Gastrocnemius medialis (tissue), 4 donors: ENCODE data around the gene MAPRE2. TPM values are rescaled to one million over a fixed set of nuclear protein-coding genes. Genes with fewer than 3 reads are reported as not detected.

Experiments used
- ATAC-seq, 2 donors: fragments of 150-250 bp; one replicate each; pipeline ENCODE4 v1.9.1; 2016
- DNase-seq, 2 donors: peaks; one replicate each; pipeline ENCODE4 v3.0.0-alpha.2; 2019
- H3K27ac ChIP-seq, 4 donors: fragments of 200-600 bp; sonication (generic); 1 replicate in 1 of 4; 2 replicates in 3 of 4; pipeline ENCODE4 v1.5.1; 2016 to 2018; ENCODE audit warnings: mild to moderate bottlenecking in 2 of 4, moderate library complexity in 1 of 4
- H3K27me3 ChIP-seq, 3 donors: fragments of 200-600 bp; sonication (generic) in 2 of 3; 1 replicate in 1 of 3; 2 replicates in 2 of 3; pipeline versions ENCODE4 v1.5.1 to v1.6.0; 2016 to 2019; ENCODE audit warnings: mild to moderate bottlenecking in 1 of 3, moderate library complexity in 1 of 3
- H3K36me3 ChIP-seq, 2 donors: fragments of 200-600 bp; sonication (generic) in 1 of 2; one replicate each; pipeline ENCODE4 v1.5.1; 2017 to 2018
- H3K4me1 ChIP-seq, 2 donors: fragments of 200-600 bp; sonication (generic) in 1 of 2; one replicate each; pipeline ENCODE4 v1.5.1; 2016 to 2017; ENCODE audit warnings: mild to moderate bottlenecking in 2 of 2
- H3K4me3 ChIP-seq, 4 donors: fragments of 200-600 bp; sonication (generic) in 3 of 4; 1 replicate in 1 of 4; 2 replicates in 3 of 4; pipeline ENCODE4 v1.5.1; 2016 to 2019; ENCODE audit warnings: mild to moderate bottlenecking in 2 of 4
- H3K9me3 ChIP-seq, 3 donors: fragments of 200-600 bp; sonication (generic) in 2 of 3; 1 replicate in 1 of 3; 2 replicates in 2 of 3; pipeline ENCODE4 v1.5.1; 2016 to 2019
- CTCF ChIP-seq, 5 experiments: fragments of 450-650 bp in 3 of 5; fragments of 200-600 bp in 2 of 5; sonication (generic) in 2 of 5; IDR thresholded peaks in 4 of 5; conservative IDR thresholded peaks in 1 of 5; 1 replicate in 4 of 5; 2 replicates in 1 of 5; pipeline ENCODE4 v1.5.1; 2016 to 2019; ENCODE audit warnings: antibody characterized with exemption in 5 of 5, mild to moderate bottlenecking in 3 of 5, moderate library complexity in 3 of 5
- POLR2A ChIP-seq, 2 donors: fragments of 450-650 bp; IDR thresholded peaks; one replicate each; pipeline ENCODE4 v1.6.1; 2017; ENCODE audit warnings: antibody characterized with exemption in 2 of 2, mild to moderate bottlenecking in 2 of 2, moderate library complexity in 2 of 2
- in situ Hi-C, 4 donors: fragments of 200-750 bp; cut with MboI; loops; one replicate each; pipeline versions ENCODE4 v1.15.0 to v1.8.0; 2017; ENCODE audit warnings: low sequenced_read_pairs in 4 of 4
- intact Hi-C: fragments of 100-400 bp; cut with DNase I; formaldehyde crosslinking; loops from one replicate; pipeline ENCODE4 v1.15.1; 2023; ENCODE audit warnings: low total_unique reads
- total RNA-seq, 4 donors: library from RNA; depleted of rRNA; stranded (reverse); fragments of >200 nt; gene quantifications; one replicate each; pipeline versions ENCODE4 v1.1.0 to v1.2.3, GENCODE V29; 2016

The MAPRE2 gene
- total RNA-seq, 4 donors from 2014 or later, result 21.3 to 46.2 (median 34.4) TPM

GRCh38 chr18:35005963-35006577 is 35.1 kb upstream of the MAPRE2 start:
- no peaks in the 10 kb centered on the region for H3K27me3 ChIP-seq
- peaks cover 7 to 8% of the 10 kb centered on the region in 2 donors for H3K4me1 ChIP-seq
- TF ChIP-seq CTCF (IDR thresholded peaks at IDR 0.05 in 4 of 5, conservative IDR thresholded peaks at IDR 0.05 in 1 of 5) (peak; percentile 51 to 80 (median 66)), POLR2A (IDR thresholded peaks at IDR 0.05) (no peak)
- H3K4me3 ChIP-seq, result no peak overlapping the region
- ATAC-seq (peak; percentile 97 to 98), DNase-seq (no peak)
- in situ Hi-C loops, result loop anchor here in 3 of 4 donors (5.0 to 25.0 kb wide), 4 partner anchors 136 to 356 kb away; partner anchors contain the start of gene ZNF24 (in 1 of the 3)
- no peaks in the 10 kb centered on the region for H3K36me3 ChIP-seq
- peak overlapping the region in 3 of 4 donors; percentile 19 to 36 (median 35) for H3K27ac ChIP-seq
- no peaks in the 10 kb centered on the region for H3K9me3 ChIP-seq
- intact Hi-C loops, result loop anchor here (1.0 to 10.0 kb wide), 2 partner anchors 61 to 138 kb away; no protein-coding TSS in a partner anchor

GRCh38 chr18:35010156-35010555 is 31.1 kb upstream of the MAPRE2 start:
- in situ Hi-C loops, result loop anchor here in 2 of 4 donors (25.0 kb wide), 1 partner anchor 352 kb away; no protein-coding TSS in a partner anchor

GRCh38 chr18:35010993-35011392 is 30.2 kb upstream of the MAPRE2 start:
- H3K4me3 ChIP-seq, result no peak overlapping the region
- no peaks in the 10 kb centered on the region for H3K27me3 ChIP-seq
- H3K4me1 ChIP-seq, result peaks cover 0 to 8% of the 10 kb centered on the region in 2 donors
- ATAC-seq (no peak), DNase-seq (no peak)
- in situ Hi-C loops, result loop anchor here in 2 of 4 donors (25.0 kb wide), 1 partner anchor 351 kb away; no protein-coding TSS in a partner anchor
- TF ChIP-seq POLR2A (IDR thresholded peaks at IDR 0.05), result no peak
- intact Hi-C loops, result loop anchor here (5.0 kb wide), 1 partner anchor 221 kb away; no protein-coding TSS in a partner anchor
- H3K27ac ChIP-seq, result peak overlapping the region in 2 of 4 donors; percentile 27 to 64
- no peaks in the 10 kb centered on the region for H3K9me3 ChIP-seq
- no peaks in the 10 kb centered on the region for H3K36me3 ChIP-seq

More at GRCh38 chr18:35010156-35010555, 31.1 kb upstream of the MAPRE2 start:
- H3K9me3 ChIP-seq, result no peaks in the 10 kb centered on the region
- no peaks in the 10 kb centered on the region for H3K36me3 ChIP-seq
- intact Hi-C loops, result loop anchor here (5.0 kb wide), 1 partner anchor 222 kb away; no protein-coding TSS in a partner anchor
- ATAC-seq (no peak), DNase-seq (no peak)
- H3K4me1 ChIP-seq, result peaks cover 5 to 8% of the 10 kb centered on the region in 2 donors
- H3K27me3 ChIP-seq, result no peaks in the 10 kb centered on the region
- TF ChIP-seq POLR2A (IDR thresholded peaks at IDR 0.05) (no peak), CTCF (IDR thresholded peaks at IDR 0.05 in 4 of 5, conservative IDR thresholded peaks at IDR 0.05 in 1 of 5) (no peak)
- no peak overlapping the region for H3K4me3 ChIP-seq
- H3K27ac ChIP-seq, result peak overlapping the region in 1 of 4 donors; percentile 64

GRCh38 chr18:35019933-35020332 is 21.3 kb upstream of the MAPRE2 start:
- Histone ChIP-seq H3K9me3 (no peaks in the 10 kb centered on the region), H3K27ac (peak overlapping the region; percentile 59 to 68 (median 65)), H3K36me3 (no peaks in the 10 kb centered on the region), H3K4me1 (peaks cover 55 to 65% of the 10 kb centered on the region in 2 donors), H3K4me3 (no peak overlapping the region), H3K27me3 (no peaks in the 10 kb centered on the region)
- TF ChIP-seq POLR2A (IDR thresholded peaks at IDR 0.05) (no peak), CTCF (IDR thresholded peaks at IDR 0.05 in 4 of 5, conservative IDR thresholded peaks at IDR 0.05 in 1 of 5) (no peak)
- in situ Hi-C loops (loop anchor here in 2 of 4 donors (25.0 kb wide), 1 partner anchor 342 kb away; no protein-coding TSS in a partner anchor), intact Hi-C loops (no loop called here)
- DNase-seq, result no peak
- ATAC-seq, result peak in 1 of 2 donors; percentile 68

- DNase-seq (no peak), ATAC-seq (no peak)
- H3K27me3 ChIP-seq, result no peaks in the 10 kb centered on the region
- no peaks in the 10 kb centered on the region for H3K36me3 ChIP-seq
- H3K9me3 ChIP-seq, result no peaks in the 10 kb centered on the region
- no peak overlapping the region for H3K4me3 ChIP-seq
- in situ Hi-C loops, result loop anchor here in 2 of 4 donors (25.0 kb wide), 1 partner anchor 340 kb away; no protein-coding TSS in a partner anchor
- peak overlapping the region in 2 of 4 donors; percentile 34 to 63 for H3K27ac ChIP-seq
- TF ChIP-seq POLR2A (IDR thresholded peaks at IDR 0.05) (no peak), CTCF (IDR thresholded peaks at IDR 0.05 in 4 of 5, conservative IDR thresholded peaks at IDR 0.05 in 1 of 5) (no peak)
- H3K4me1 ChIP-seq, result peaks cover 77 to 80% of the 10 kb centered on the region in 2 donors
- intact Hi-C loops, result no loop called here
Observed at GRCh38 chr18:35022426-35023001, 18.7 kb upstream of the MAPRE2 start.
